Motor neuron (in vitro differentiated cells): ENCODE measurements around the gene KIAA0825. TPM values are rescaled to one million over a fixed set of nuclear protein-coding genes. Genes with fewer than 3 reads are reported as not detected.
A peak's percentile ranks its signal among the peaks of the same experiment; 100 is the strongest.

ENCODE experiments used
- ATAC-seq, 8 experiments: fragments of 200-7000 bp; cut with Tn5 transposase; replicated peaks in 6 of 8; 2 replicates each; pipeline ENCODE4 v1.8.0; 2021; ENCODE audit warnings: mild to moderate bottlenecking in 8 of 8, moderate library complexity in 8 of 8
- H3K27ac ChIP-seq, 2 donors: fragments of 250-450 bp; sonication (Bioruptor Pico); 2 replicates each; pipeline ENCODE4 v1.9.0; 2021; ENCODE audit warnings: antibody characterized with exemption in 2 of 2, mild to moderate bottlenecking in 2 of 2, moderate library complexity in 1 of 2
- H3K4me1 ChIP-seq, 2 donors: fragments of 250-450 bp; sonication (Bioruptor Pico); replicated peaks in 1 of 2; 2 replicates each; pipeline ENCODE4 v1.6.1; 2021; ENCODE audit warnings: antibody characterized with exemption in 2 of 2, mild to moderate bottlenecking in 2 of 2, moderate library complexity in 1 of 2
- H3K4me3 ChIP-seq, 5 donors: fragments of 250-450 bp; sonication (Bioruptor Pico); 2 replicates each; pipeline ENCODE4 v1.9.0; 2021; ENCODE audit warnings: antibody characterized with exemption in 5 of 5, mild to moderate bottlenecking in 5 of 5, moderate library complexity in 4 of 5
- WGBS, 10 experiments: fragments of 450-650 bp; shearing (Covaris generic); methylation state at CpG; one replicate each; pipeline ENCODE4 v1.0.0; 2022; 5-methylcytosine and 5-hydroxymethylcytosine counted together
- in situ Hi-C, 9 experiments: fragments of 400-800 bp; cut with MboI; loops; one replicate each; pipeline ENCODE4 v1.15.0; 2021; ENCODE audit warnings: low sequenced_read_pairs in 9 of 9, low pct_unique_long_range_greater_than_20kb in 2 of 9; ENCODE audit not compliant: unreplicated experiment in 9 of 9
- total RNA-seq, 8 experiments: library from RNA; unstranded; fragments of 300-600 nt; gene quantifications; 2 replicates each; pipeline versions ENCODE4 v1.2.3 to v1.2.4, GENCODE V29; 2022

The KIAA0825 gene
- total RNA-seq, 8 experiments from 2014 or later, result 2.0 to 9.3 (median 3.2) TPM

GRCh38 chr5:94470802-94471201 is 147.6 kb downstream of the KIAA0825 start:
- in situ Hi-C loops, result no loop called here
- WGBS, 10 experiments, result 49 to 100% (median 89%) methylated on average over 1 to 6 of the region's 6 CpGs; no CpG with 5 or more reads in 1 of the 10 experiments
- no peak overlapping the region for H3K27ac ChIP-seq
- no peak overlapping the region for H3K4me3 ChIP-seq
- no peaks in the 10 kb centered on the region for H3K4me1 ChIP-seq
- no peak for ATAC-seq

GRCh38 chr5:94469894-94470329 is 148.5 kb downstream of the KIAA0825 start:
- in situ Hi-C loops, result no loop called here
- 6 to 88% (median 45%) methylated on average over 1 to 5 of the region's 5 CpGs for WGBS, 10 experiments
- no peak overlapping the region for H3K27ac ChIP-seq
- no peaks in the 10 kb centered on the region for H3K4me1 ChIP-seq
- no peak overlapping the region for H3K4me3 ChIP-seq
- peak in 3 of 8 experiments; percentile 40 to 98 (median 56) for ATAC-seq

- no peak for ATAC-seq
- in situ Hi-C loops, result no loop called here
- no peaks in the 10 kb centered on the region for H3K4me1 ChIP-seq
- 77 to 100% (median 83%) methylated on average over 1 to 5 of the region's 5 CpGs for WGBS, 10 experiments
- no peak overlapping the region for H3K27ac ChIP-seq
- no peak overlapping the region for H3K4me3 ChIP-seq
Measured at GRCh38 chr5:94467954-94468930, 150.2 kb downstream of the KIAA0825 start.

- Histone ChIP-seq H3K27ac (no peak overlapping the region), H3K4me1 (no peaks in the 10 kb centered on the region), H3K4me3 (no peak overlapping the region)
- in situ Hi-C loops, result no loop called here
- WGBS, 10 experiments, result 77 to 100% (median 93%) methylated on average over 1 to 3 of the region's 3 CpGs; no CpG with 5 or more reads in 2 of the 10 experiments
- ATAC-seq, result no peak
Measured at GRCh38 chr5:94467346-94467953, 151.0 kb downstream of the KIAA0825 start.

GRCh38 chr5:94463739-94464138 is 154.7 kb downstream of the KIAA0825 start:
- no peak for ATAC-seq
- no peaks in the 10 kb centered on the region for H3K4me1 ChIP-seq
- no peak overlapping the region for H3K4me3 ChIP-seq
- H3K27ac ChIP-seq, result no peak overlapping the region
- in situ Hi-C loops, result no loop called here
- 0 to 100% (median 82%) methylated on average over 1 to 2 of the region's 2 CpGs; no CpG with 5 or more reads in 1 of the 10 experiments for WGBS, 10 experiments

GRCh38 chr5:94461131-94461530 is 157.3 kb downstream of the KIAA0825 start:
- in situ Hi-C loops, result no loop called here
- no peak overlapping the region for H3K4me3 ChIP-seq
- ATAC-seq, result no peak
- H3K27ac ChIP-seq, result no peak overlapping the region
- WGBS, 10 experiments, result 40 to 94% (median 84%) methylated on average over 1 to 4 of the region's 4 CpGs
- no peaks in the 10 kb centered on the region for H3K4me1 ChIP-seq

- Histone ChIP-seq H3K4me1 (no peaks in the 10 kb centered on the region), H3K27ac (no peak overlapping the region), H3K4me3 (no peak overlapping the region)
- in situ Hi-C loops, result no loop called here
- ATAC-seq, result no peak
Measured at GRCh38 chr5:94459915-94460314, 158.5 kb downstream of the KIAA0825 start.

GRCh38 chr5:94457788-94458187 is 160.6 kb downstream of the KIAA0825 start:
- 45 to 100% (median 93%) methylated on average over 1 to 4 of the region's 4 CpGs; no CpG with 5 or more reads in 1 of the 10 experiments for WGBS, 10 experiments
- in situ Hi-C loops, result no loop called here
- no peak for ATAC-seq
- no peaks in the 10 kb centered on the region for H3K4me1 ChIP-seq
- no peak overlapping the region for H3K27ac ChIP-seq
- H3K4me3 ChIP-seq, result no peak overlapping the region

GRCh38 chr5:94445726-94446125 is 172.7 kb downstream of the KIAA0825 start:
- Histone ChIP-seq H3K4me1 (no peaks in the 10 kb centered on the region), H3K4me3 (no peak overlapping the region), H3K27ac (no peak overlapping the region)
- in situ Hi-C loops, result no loop called here
- ATAC-seq, result no peak
- 0 to 100% (median 93%) methylated on average over 1 to 2 of the region's 2 CpGs; no CpG with 5 or more reads in 4 of the 10 experiments for WGBS, 10 experiments

GRCh38 chr5:94442991-94443390 is 175.4 kb downstream of the KIAA0825 start:
- Histone ChIP-seq H3K4me3 (no peak overlapping the region), H3K4me1 (no peaks in the 10 kb centered on the region), H3K27ac (no peak overlapping the region)
- in situ Hi-C loops, result no loop called here
- WGBS, 10 experiments, result 29 to 94% (median 73%) methylated on average over 1 to 2 of the region's 2 CpGs; no CpG with 5 or more reads in 4 of the 10 experiments
- no peak for ATAC-seq

- in situ Hi-C loops, result no loop called here
- WGBS, 10 experiments, result 0 to 100% (median 80%) methylated on average over 1 of the region's 1 CpG; no CpG with 5 or more reads in 5 of the 10 experiments
- ATAC-seq, result no peak
- no peaks in the 10 kb centered on the region for H3K4me1 ChIP-seq
- no peak overlapping the region for H3K4me3 ChIP-seq
- H3K27ac ChIP-seq, result no peak overlapping the region
Measured at GRCh38 chr5:94442076-94442475, 176.3 kb downstream of the KIAA0825 start.

- WGBS, 10 experiments, result 44 to 100% (median 80%) methylated on average over 1 to 3 of the region's 3 CpGs; no CpG with 5 or more reads in 1 of the 10 experiments
- no peak overlapping the region for H3K27ac ChIP-seq
- H3K4me1 ChIP-seq, result no peaks in the 10 kb centered on the region
- ATAC-seq, result no peak
- in situ Hi-C loops, result no loop called here
- no peak overlapping the region for H3K4me3 ChIP-seq
Measured at GRCh38 chr5:94440015-94440414, 178.4 kb downstream of the KIAA0825 start.

- ATAC-seq, result no peak
- Histone ChIP-seq H3K4me1 (no peaks in the 10 kb centered on the region), H3K27ac (no peak overlapping the region), H3K4me3 (no peak overlapping the region)
- 29 to 100% (median 83%) methylated on average over 1 to 2 of the region's 2 CpGs; no CpG with 5 or more reads in 1 of the 10 experiments for WGBS, 10 experiments
- in situ Hi-C loops, result no loop called here
Measured at GRCh38 chr5:94433397-94434163, 184.8 kb downstream of the KIAA0825 start.
